CD4-positive, alpha-beta memory T cell (primary cell): Measurements from ENCODE around the gene MUSTN1. TPM values are rescaled to one million over a fixed set of nuclear protein-coding genes. Genes with fewer than 3 reads are reported as not detected.

ENCODE experiments used
- CTCF ChIA-PET: fragments of 350-600 bp; sonication (Branson Sonifier 250); formaldehyde crosslinking; loops from one replicate; lab custom pipeline; 2021; ENCODE audit warnings: inconsistent platforms; ENCODE audit not compliant: partially characterized antibody; lab: Charles Lee
- POLR2A ChIA-PET: fragments of 350-600 bp; sonication (Branson Sonifier 250); formaldehyde crosslinking; loops from one replicate; lab custom pipeline; 2021; ENCODE audit not compliant: partially characterized antibody; lab: Charles Lee
- DNase-seq, 5 donors: peaks; one replicate each; pipeline versions ENCODE4 v3.0.0 to v3.0.0-alpha.2; 2020 to 2022; ENCODE audit warnings: mixed read lengths in 1 of 5
- H3K27ac ChIP-seq: one replicate; pipeline ENCODE4 v1.7.0; 2013; ENCODE audit warnings: low read depth, low read length
- H3K27me3 ChIP-seq: 2 replicates; pipeline ENCODE4 v1.7.0; 2013; ENCODE audit warnings: mild to moderate bottlenecking, low read length, moderate library complexity; ENCODE audit not compliant: insufficient read depth
- H3K36me3 ChIP-seq: 2 replicates; pipeline ENCODE4 v1.7.0; 2013; ENCODE audit warnings: mild to moderate bottlenecking, low read length, moderate library complexity; ENCODE audit not compliant: insufficient read depth
- H3K4me1 ChIP-seq: 2 replicates; pipeline ENCODE4 v1.7.0; 2013; ENCODE audit warnings: mild to moderate bottlenecking, low read length, moderate library complexity; ENCODE audit not compliant: insufficient read depth
- H3K4me3 ChIP-seq, 2 donors: one replicate each; pipeline ENCODE4 v1.7.0; 2013; ENCODE audit warnings: low read length in 2 of 2, mild to moderate bottlenecking in 1 of 2
- H3K9me3 ChIP-seq, 2 donors: one replicate each; pipeline ENCODE4 v1.7.0; 2013; ENCODE audit warnings: low read length in 2 of 2, control low read depth in 1 of 2; ENCODE audit not compliant: control insufficient read depth in 1 of 2
- H3K27ac Mint-ChIP-seq, 7 donors: one replicate each; pipeline ENCODE4 v1.8.0; 2020 to 2021; ENCODE audit warnings: mixed read lengths in 7 of 7, mild to moderate bottlenecking in 6 of 7, inconsistent platforms in 3 of 7, moderate library complexity in 3 of 7
- H3K27me3 Mint-ChIP-seq, 2 donors: one replicate each; pipeline ENCODE4 v1.8.0; 2020 to 2021; ENCODE audit warnings: mixed read lengths in 2 of 2
- H3K36me3 Mint-ChIP-seq, 2 donors: one replicate each; pipeline ENCODE4 v1.8.0; 2020 to 2021; ENCODE audit warnings: mixed read lengths in 2 of 2, inconsistent platforms in 1 of 2, mild to moderate bottlenecking in 1 of 2
- H3K4me1 Mint-ChIP-seq, 4 donors: one replicate each; pipeline ENCODE4 v1.8.0; 2020 to 2021; ENCODE audit warnings: mixed read lengths in 4 of 4, mild to moderate bottlenecking in 1 of 4
- H3K4me3 Mint-ChIP-seq, 8 donors: one replicate each; pipeline ENCODE4 v1.8.0; 2020 to 2021; ENCODE audit warnings: mixed read lengths in 8 of 8, mild to moderate bottlenecking in 7 of 8, moderate library complexity in 6 of 8, inconsistent platforms in 3 of 8
- H3K9me3 Mint-ChIP-seq, 8 donors: one replicate each; pipeline ENCODE4 v1.8.0; 2020 to 2021; ENCODE audit warnings: mixed read lengths in 8 of 8, mild to moderate bottlenecking in 5 of 8, inconsistent platforms in 3 of 8, moderate library complexity in 1 of 8
- intact Hi-C: fragments of 100-400 bp; cut with micrococcal nuclease; formaldehyde crosslinking; loops from one replicate; pipeline ENCODE4 v1.15.1; 2023
- polyA plus RNA-seq, 2 donors: library from polyadenylated mRNA; unstranded; fragments of 300-500 nt; fragmentation: Illumina TruSeq; gene quantifications; one replicate each; pipeline ENCODE4 v1.2.3, GENCODE V29; 2021
- total RNA-seq, 2 experiments: library from RNA; stranded (reverse); gene quantifications; one replicate each; pipeline ENCODE4 v1.2.3, GENCODE V29; 2021

MUSTN1 gene
- total and polyA plus RNA-seq, 4 experiments from 2014 or later: 1.6 to 3.3 TPM; not detected in 2

DNA sequence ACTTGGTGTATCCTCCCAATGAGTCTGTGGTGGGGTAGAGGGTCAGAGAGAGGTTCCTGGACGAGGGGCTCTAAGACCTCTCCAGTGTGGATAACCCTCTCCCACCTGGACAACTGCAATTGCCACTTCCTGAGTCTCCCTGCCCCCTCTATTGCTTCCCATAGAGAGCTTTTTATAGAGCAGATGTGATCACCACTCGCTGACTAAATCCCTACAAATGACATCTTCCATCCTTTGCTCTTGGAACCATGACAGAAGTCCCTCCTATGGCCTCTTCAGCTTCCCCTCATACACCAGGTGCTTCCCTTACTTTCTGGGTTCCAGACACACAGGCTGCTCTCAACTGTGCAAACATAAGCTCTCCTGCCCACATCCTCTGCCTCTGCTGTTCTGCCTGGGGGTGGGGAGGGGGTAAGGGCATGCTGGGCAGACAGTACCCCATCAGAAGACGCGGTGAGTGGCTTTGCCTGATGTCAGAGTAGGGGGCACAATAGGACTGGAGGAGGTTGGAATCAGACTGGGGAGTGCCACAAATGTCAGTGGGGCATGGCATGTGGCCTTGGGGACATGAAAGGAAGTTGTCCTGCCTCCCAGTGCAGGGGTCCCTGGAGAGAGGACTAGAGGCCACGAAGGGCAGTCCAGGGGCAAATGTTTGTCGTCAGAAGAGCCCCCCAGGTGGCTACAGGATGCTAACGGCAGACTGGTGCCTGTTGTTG lies 25.0 kb downstream of the MUSTN1 start:
- POLR2A ChIA-PET: no interaction called here
- Mint-ChIP-seq H3K27ac (peak overlapping the region in 2 of 7 donors; percentile 0 to 4), H3K9me3 (peaks cover 0 to 2% (median 0%) of the 10 kb centered on the region in 8 donors), H3K4me3 (peak overlapping the region in 1 of 8 donors; percentile 3), H3K4me1 (peaks cover 0 to 5% (median 1%) of the 10 kb centered on the region in 4 donors), H3K36me3 (no peaks in the 10 kb centered on the region), H3K27me3 (peaks cover 0 to 2% of the 10 kb centered on the region in 2 donors)
- DNase-seq: no peak
- CTCF ChIA-PET: interaction anchor here (0.6 kb wide), 1 partner anchor 11 kb away, joined by 3 read pairs; no protein-coding TSS in a partner anchor
- Histone ChIP-seq H3K27me3 (no peaks in the 10 kb centered on the region), H3K4me1 (no peaks in the 10 kb centered on the region), H3K9me3 (no peaks in the 10 kb centered on the region), H3K27ac (no peak overlapping the region), H3K36me3 (no peaks in the 10 kb centered on the region), H3K4me3 (no peak overlapping the region)
- intact Hi-C loops: no loop called here

- CTCF ChIA-PET: interaction anchor here (0.6 kb wide), 1 partner anchor 12 kb away, joined by 3 read pairs; no protein-coding TSS in a partner anchor
Measured at GRCh38 chr3:52809149-52809548, 25.7 kb downstream of the MUSTN1 start.

DNA sequence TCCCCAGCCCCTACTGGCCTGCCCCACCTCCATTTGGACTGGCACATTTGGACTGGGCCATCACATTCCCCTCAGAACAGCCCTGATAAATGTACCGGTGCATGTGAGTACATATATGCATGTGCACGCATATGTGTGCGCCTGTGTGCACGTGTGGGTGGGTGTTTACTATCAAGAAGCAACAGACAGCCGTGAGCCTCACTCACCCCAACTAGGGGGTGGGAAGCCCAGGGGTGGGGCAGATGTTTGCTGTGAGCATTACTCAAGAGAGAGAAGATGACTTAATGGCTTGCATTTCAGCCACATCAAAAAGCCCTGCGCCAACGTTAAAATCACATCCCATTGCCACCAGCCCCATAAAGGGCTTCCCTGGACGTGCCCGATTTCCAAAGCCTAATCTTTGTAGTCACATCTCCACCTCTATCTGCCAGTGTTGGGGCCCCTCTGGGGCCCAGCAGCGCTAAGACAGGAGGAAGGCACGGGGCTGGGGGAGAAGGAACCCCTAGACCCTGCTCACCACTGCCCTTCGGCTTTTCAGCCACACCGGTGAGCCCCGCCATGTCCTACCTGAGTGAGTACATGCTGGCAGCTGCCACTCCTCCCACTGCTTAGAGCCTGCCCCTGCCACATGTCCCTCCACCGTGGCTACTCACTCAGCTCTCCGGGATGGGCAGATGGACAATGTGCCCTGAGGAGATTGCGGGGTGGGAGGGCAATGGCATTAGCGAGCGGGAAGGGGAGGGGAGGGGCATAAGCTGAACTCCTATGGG lies 29.4 kb downstream of the MUSTN1 start:
- Mint-ChIP-seq H3K4me3 (no peak overlapping the region), H3K9me3 (peaks cover 0 to 2% (median 0%) of the 10 kb centered on the region in 8 donors), H3K27ac (no peak overlapping the region), H3K36me3 (no peaks in the 10 kb centered on the region), H3K27me3 (peaks cover 0 to 2% of the 10 kb centered on the region in 2 donors), H3K4me1 (peaks cover 0 to 5% (median 1%) of the 10 kb centered on the region in 4 donors)
- Histone ChIP-seq H3K36me3 (no peaks in the 10 kb centered on the region), H3K27me3 (no peaks in the 10 kb centered on the region), H3K27ac (no peak overlapping the region), H3K4me1 (no peaks in the 10 kb centered on the region), H3K9me3 (no peaks in the 10 kb centered on the region), H3K4me3 (no peak overlapping the region)
- no peak for DNase-seq
- POLR2A ChIA-PET: no interaction called here
- CTCF ChIA-PET: no interaction called here
- intact Hi-C loops: no loop called here

More at GRCh38 chr3:52809149-52809548, 25.7 kb downstream of the MUSTN1 start:
- no peak for DNase-seq
- H3K4me1 ChIP-seq: no peaks in the 10 kb centered on the region
- H3K36me3 ChIP-seq: no peaks in the 10 kb centered on the region
- no peak overlapping the region for H3K27ac ChIP-seq
- peaks cover 0 to 2% (median 0%) of the 10 kb centered on the region in 8 donors for H3K9me3 Mint-ChIP-seq
- peaks cover 0 to 2% of the 10 kb centered on the region in 2 donors for H3K27me3 Mint-ChIP-seq
- H3K27me3 ChIP-seq: no peaks in the 10 kb centered on the region
- H3K9me3 ChIP-seq: no peaks in the 10 kb centered on the region
- H3K36me3 Mint-ChIP-seq: no peaks in the 10 kb centered on the region
- POLR2A ChIA-PET: no interaction called here
- H3K4me1 Mint-ChIP-seq: peaks cover 0 to 5% (median 1%) of the 10 kb centered on the region in 4 donors
- no peak overlapping the region for H3K27ac Mint-ChIP-seq
- intact Hi-C loops: no loop called here
- no peak overlapping the region for H3K4me3 ChIP-seq
- H3K4me3 Mint-ChIP-seq: no peak overlapping the region

- Mint-ChIP-seq H3K4me1 (no peaks in the 10 kb centered on the region), H3K27me3 (peaks cover 1 to 2% of the 10 kb centered on the region in 2 donors), H3K4me3 (no peak overlapping the region), H3K27ac (no peak overlapping the region), H3K36me3 (no peaks in the 10 kb centered on the region), H3K9me3 (no peaks in the 10 kb centered on the region)
- Histone ChIP-seq H3K27me3 (no peaks in the 10 kb centered on the region), H3K27ac (no peak overlapping the region), H3K4me3 (no peak overlapping the region), H3K9me3 (no peaks in the 10 kb centered on the region), H3K4me1 (no peaks in the 10 kb centered on the region), H3K36me3 (no peaks in the 10 kb centered on the region)
- intact Hi-C loops: no loop called here
- ChIA-PET POLR2A (no interaction called here), CTCF (no interaction called here)
- DNase-seq: no peak
Measured at GRCh38 chr3:52801839-52802238, 33.0 kb downstream of the MUSTN1 start.

- H3K4me3 Mint-ChIP-seq: peak overlapping the region in 1 of 8 donors; percentile 2
Measured at GRCh38 chr3:52800079-52800478, 34.7 kb downstream of the MUSTN1 start.

DNA sequence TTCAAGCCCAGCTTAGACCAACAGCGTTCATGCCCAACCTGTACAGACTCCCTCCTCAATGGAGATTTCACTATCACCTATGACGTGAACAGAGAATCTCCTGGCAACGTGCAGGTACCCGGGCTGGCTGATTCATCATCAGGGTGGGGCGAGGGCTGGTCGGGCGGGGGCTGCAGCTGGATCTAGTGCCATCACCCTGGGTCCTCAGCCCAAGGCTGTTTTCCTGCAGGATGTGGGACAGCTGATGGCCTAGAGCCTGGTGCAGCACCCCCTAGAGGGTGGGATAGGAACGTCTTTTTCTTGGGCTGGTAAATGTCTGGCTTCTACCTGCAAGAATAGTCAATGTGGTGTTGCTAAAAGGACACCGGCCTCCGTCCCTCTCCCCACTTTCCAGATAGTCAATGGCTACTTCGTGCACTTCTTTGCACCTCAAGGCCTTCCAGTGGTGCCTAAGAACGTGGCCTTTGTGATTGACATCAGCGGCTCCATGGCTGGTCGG lies 35.8 kb downstream of the MUSTN1 start:
- no peaks in the 10 kb centered on the region for H3K4me1 Mint-ChIP-seq
- H3K27me3 ChIP-seq: no peaks in the 10 kb centered on the region
- no peak overlapping the region for H3K27ac ChIP-seq
- no peak for DNase-seq
- H3K36me3 Mint-ChIP-seq: no peaks in the 10 kb centered on the region
- H3K36me3 ChIP-seq: no peaks in the 10 kb centered on the region
- H3K4me1 ChIP-seq: no peaks in the 10 kb centered on the region
- no peak overlapping the region for H3K4me3 ChIP-seq
- ChIA-PET CTCF (interaction anchor here (0.8 to 1.0 kb wide), 3 partner anchors 8 to 60 kb away, joined by 3 to 4 read pairs (median 3); no protein-coding TSS in a partner anchor), POLR2A (no interaction called here)
- intact Hi-C loops: no loop called here
- no peaks in the 10 kb centered on the region for H3K9me3 ChIP-seq
- no peak overlapping the region for H3K27ac Mint-ChIP-seq
- H3K9me3 Mint-ChIP-seq: no peaks in the 10 kb centered on the region
- H3K27me3 Mint-ChIP-seq: peaks cover 0 to 1% of the 10 kb centered on the region in 2 donors
- H3K4me3 Mint-ChIP-seq: no peak overlapping the region

More at GRCh38 chr3:52800079-52800478, 34.7 kb downstream of the MUSTN1 start:
- H3K9me3 Mint-ChIP-seq: no peaks in the 10 kb centered on the region
- H3K4me1 Mint-ChIP-seq: no peaks in the 10 kb centered on the region
- no peaks in the 10 kb centered on the region for H3K4me1 ChIP-seq
- H3K36me3 ChIP-seq: no peaks in the 10 kb centered on the region
- no peak overlapping the region for H3K27ac Mint-ChIP-seq
- H3K4me3 ChIP-seq: no peak overlapping the region
- POLR2A ChIA-PET: no interaction called here
- H3K27me3 ChIP-seq: no peaks in the 10 kb centered on the region
- no peak overlapping the region for H3K27ac ChIP-seq
- H3K9me3 ChIP-seq: no peaks in the 10 kb centered on the region
- DNase-seq: no peak
- H3K36me3 Mint-ChIP-seq: no peaks in the 10 kb centered on the region
- intact Hi-C loops: no loop called here
- CTCF ChIA-PET: interaction anchor here (1.0 kb wide), 1 partner anchor 8 kb away, joined by 3 read pairs; no protein-coding TSS in a partner anchor
- peaks cover 0 to 1% of the 10 kb centered on the region in 2 donors for H3K27me3 Mint-ChIP-seq
